GM19025 (cell line): ENCODE results near the gene NUDT21.
"Not testable (repeated sequence)": the region's sequence is repeated elsewhere in the genome, so short reads cannot be mapped to it uniquely, and the experiment has no call there.

Experiments
- ATAC-seq: cut with Tn5 transposase; IDR thresholded peaks from one replicate; pipeline ENCODE4 v1.9.1; 2021; ENCODE audit warnings: mild to moderate bottlenecking, low read depth, moderate library complexity; ENCODE audit not compliant: unreplicated experiment

The NUDT21 gene

DNA sequence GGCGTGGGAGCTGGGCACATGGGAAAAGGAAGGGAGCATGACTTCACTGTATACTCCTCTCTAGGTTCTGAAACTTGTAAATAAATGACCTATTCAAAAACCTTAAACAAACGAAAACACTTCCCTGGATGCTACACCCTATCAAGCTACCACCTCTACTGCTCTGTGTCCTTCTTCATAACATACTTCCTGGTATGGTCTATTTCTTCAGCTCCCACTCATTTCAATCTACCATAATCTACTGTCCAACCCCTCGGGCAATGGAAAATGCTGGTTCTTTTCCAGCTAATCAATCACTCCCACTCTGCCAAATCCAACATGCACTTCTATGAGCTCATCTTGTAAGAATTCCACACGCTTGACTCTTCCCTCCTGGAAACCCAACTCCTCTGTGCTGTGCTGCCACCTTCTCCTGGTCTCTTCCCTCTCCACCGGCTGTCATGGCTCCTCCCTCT is 68.2 kb downstream of the NUDT21 start:
- ATAC-seq, result no peak

DNA sequence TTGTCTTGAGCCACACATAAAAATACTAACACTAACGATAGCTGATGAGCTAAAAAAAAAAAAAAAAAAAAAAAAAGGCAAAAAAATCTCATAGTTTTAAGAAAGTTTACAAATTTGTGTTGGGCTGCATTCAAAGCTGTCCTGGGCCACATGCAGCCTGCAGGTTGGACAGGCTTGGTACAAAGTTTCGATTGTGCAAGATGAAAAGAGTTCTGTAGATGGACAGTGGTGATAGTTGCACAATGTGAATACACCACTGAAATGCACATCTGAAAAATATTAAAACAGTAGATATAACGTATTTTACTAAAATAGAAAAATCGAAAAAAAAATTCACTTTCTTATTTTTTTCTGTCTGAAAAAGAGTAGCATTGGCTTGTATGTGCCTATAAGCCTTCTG is 68.7 kb downstream of the NUDT21 start:
- no peak for ATAC-seq

DNA sequence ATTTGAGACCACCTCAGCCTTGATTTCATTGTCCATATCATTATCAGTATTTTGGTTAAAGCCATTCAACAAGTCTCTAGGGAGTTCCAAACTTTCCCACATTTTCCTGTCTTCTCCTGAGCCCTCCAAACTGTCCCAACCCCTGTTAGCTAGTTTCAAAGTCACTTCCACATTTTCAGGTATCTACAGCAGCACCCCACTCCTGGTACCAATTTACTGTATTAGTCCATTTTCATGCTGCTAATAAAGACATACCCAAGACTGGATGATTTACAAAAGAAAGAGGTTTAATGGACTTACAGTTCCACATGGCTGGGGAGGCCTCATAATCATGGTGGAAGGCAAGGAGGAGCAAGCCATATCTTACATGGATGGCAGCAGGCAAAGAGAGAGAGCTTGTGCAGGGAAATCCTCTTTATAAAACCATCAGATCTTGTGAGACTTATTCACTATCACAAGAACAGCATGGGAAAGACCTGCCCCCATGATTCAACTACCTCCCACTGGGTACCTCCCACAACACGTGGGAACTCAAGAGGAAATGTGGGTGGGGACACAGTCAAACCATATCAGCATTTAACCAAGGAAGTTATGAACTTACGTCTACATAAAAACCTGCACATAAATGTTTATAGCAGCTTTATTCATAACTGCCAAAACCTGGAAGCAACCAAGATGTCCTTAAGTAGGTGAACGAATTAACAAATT is 70.2 kb downstream of the NUDT21 start:
- not testable (repeated sequence) for ATAC-seq
